GDM1 (cell line): ENCODE measurements around the gene BROX.
"Not testable (repeated sequence)": the region's sequence is repeated elsewhere in the genome, so short reads cannot be mapped to it uniquely, and the experiment has no call there.

Source experiments
- DNase-seq: peaks from one replicate; lab custom pipeline; 2025; lab: John Stamatoyannopoulos, UW

BROX gene

DNA sequence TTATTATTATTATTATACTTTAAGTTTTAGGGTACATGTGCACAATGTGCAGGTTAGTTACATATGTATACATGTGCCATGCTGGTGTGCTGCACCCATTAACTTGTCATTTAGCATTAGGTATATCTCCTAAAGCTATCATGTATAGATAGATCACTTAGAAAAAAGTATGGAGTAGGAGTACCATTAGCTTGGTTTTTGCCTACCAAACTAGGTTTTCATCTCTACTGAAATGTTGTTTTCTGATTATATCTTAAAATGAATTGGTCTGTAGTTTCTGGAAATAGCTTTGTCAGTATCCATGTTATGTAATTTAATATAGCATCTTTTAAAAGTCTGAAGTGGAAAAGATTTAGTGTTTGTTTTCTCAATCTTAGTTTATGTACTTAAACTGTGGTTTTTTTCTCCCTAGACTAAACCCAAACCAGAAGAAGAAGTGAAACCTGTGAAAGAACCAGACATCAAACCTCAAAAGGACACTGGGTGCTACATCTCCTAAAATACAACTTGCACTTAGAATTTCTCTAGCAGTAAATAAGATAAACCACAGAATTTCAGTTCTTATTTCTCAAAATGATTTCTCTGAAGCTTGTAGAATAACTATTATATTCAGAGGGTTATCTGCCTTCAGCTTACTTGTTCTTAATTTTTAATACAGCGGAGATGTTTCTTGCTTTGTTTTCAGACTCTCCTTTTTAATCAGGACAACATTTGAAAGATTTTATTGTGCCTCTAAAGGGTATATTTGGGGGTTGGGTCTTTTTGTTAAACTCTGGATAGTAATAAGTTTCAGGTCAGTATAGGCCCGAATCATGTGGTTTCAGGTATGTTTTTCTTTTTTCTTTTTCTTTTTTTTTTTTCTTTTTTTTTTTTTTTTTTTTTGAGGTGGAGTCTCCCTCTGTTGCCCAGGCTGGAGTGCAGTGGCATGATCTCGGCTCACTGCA, 20.1 kb downstream of the BROX start:
- no peak for DNase-seq

DNA sequence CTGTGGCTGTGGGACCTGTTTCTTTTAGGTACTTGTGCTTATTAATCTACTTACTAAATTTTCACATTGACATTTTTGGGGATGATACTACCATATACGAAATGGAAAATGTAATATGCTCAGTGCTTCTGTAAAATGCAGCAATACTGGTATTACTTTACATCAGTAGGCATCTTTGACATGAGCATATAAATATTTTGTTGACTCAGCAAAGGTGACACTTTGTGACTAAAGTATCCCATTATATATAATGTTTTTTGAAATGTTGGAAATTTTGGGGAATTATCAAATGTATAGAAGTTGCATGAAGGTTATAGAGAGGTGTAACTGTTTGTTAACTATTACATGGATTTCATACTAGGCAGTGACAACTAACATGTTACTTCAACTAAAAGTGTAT, 22.4 kb downstream of the BROX start:
- DNase-seq: no peak

DNA sequence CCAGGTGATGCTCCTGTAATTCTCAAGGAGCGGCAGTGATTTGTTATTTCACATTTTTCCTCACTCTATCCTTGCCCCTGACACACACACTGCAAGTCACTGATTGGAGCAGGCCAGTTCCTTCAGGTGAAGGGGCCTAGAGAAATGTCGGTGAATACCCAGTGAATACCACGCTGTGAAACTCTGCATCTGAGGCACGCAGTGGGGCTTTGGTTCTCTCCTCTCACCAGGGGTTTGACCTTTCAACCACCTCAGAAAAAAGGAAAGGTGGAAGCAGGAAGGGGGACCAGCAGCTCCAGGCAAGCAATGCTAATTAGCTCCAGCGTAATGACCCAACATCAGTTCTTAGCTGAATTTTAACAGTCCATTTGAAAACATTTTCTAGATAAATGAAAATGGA, 24.1 kb downstream of the BROX start:
- DNase-seq: no peak

DNA sequence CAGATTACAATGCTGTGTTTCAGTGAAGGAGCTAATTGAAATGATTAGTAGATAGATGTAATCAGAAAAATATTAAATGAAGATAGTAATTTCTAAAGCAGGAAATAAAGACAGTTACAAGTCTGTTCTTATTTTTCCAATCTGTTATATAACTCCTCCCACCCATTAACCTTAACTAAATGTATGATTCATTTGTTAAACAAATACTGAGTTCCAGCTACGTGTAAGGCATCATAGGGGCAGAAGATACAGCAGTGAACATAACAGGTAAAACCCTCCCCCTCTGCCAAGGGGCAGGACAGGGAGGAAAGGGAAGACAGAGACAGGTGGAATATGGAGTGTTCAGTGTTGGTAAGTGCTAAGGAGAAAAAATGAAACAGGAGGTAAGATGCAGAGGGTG, 24.6 kb downstream of the BROX start, which contains the start of gene FAM177B:
Gene FAM177B (plus strand): TSS at position 231 of the 400 bp plus-strand sequence. CDS start 9,344 bp downstream, outside the sequence.
- no peak for DNase-seq

DNA sequence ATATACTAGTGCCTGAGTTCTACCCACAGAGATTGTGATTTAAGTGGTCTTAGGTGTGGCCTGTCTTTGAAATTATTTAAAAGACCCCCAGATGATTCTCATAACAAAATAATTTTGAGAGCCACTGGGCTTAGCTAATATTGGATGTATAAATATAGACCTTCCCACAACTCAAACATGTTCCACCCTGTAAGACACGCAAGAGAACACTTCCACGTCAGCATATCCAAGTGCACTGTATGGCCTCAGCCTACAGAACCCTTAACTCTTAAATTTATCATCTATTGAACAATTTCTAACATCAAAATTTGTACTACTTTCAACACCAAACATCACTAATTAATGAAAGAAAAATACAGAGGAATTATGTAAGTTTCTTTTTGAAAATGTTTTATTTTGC, 27.1 kb downstream of the BROX start:
- DNase-seq: no peak

DNA sequence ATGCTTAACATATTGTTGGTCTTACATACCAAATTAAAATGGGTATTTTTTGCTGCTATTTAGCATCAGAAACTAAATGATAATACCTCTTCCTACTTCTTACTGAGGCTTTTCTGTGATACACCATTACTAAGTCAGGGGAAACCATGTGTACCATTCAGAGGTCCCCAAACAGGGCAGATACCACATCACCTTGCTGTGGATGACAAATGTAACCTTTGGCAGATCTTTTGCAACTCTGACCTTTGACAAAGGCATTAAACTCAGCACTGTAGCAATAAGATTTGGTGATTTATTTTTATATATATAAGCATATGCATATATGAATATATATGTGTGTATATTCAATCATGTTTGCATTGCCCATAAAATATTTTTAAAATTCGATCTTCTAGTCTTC, 27.6 kb downstream of the BROX start:
- no peak for DNase-seq

DNA sequence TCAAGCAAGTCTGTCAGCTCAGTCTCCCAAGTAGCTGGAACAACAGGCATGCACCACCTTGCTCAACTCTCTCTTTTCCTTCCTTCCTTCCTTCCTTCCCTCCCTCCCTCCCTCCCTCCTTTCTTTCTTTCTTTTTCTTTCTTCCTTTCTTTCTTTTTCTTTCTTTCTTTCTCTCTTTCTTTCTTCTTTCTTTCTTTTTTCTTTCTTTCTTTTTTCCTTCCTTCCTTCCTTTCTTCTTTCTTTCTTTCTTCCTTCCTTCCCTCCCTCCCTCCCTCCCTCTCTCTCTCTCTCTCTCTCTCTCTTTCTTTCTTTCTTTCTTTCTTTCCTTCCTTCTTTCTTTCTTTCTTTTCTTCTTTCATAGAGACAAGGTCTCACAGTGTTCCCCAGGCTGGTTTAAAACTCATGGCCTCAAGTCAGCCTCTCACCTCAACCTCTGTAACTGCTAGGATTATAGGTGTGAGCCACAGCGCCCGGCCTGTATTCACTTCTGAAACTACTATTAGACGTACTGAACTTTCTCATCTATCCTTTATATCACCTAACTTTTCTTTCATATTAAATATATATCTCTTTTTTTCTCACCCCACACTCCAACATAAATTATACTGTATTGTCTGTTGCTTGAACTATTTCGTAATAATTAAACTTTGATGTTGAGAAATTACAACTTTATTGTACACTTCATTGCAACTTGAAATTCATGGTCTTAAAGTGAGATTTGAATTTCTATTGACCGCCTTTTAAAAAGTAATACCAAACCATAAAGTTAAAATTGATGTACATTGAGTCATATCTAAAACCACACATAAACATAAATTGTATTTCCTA, 29.5 kb downstream of the BROX start:
- DNase-seq: not testable (repeated sequence)

DNA sequence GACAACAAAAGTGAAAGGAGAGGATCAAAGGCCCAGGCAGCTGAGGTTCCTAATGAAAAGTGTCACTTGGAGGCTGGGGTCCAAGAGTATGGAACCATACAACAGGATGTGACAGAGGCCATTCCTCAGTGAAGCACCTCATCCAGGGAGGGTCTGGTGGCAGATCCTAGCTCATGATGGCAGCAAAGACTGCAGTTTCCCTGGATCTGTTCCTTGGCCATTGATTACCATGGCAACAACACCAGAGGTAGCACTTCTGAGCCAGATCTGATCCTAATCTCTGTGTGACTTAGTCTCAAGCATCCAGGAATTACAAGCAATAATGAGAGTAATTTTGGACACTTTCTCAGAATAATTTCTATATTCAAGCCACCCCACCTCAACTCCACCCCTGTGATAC, 37.6 kb downstream of the BROX start:
- DNase-seq: no peak

DNA sequence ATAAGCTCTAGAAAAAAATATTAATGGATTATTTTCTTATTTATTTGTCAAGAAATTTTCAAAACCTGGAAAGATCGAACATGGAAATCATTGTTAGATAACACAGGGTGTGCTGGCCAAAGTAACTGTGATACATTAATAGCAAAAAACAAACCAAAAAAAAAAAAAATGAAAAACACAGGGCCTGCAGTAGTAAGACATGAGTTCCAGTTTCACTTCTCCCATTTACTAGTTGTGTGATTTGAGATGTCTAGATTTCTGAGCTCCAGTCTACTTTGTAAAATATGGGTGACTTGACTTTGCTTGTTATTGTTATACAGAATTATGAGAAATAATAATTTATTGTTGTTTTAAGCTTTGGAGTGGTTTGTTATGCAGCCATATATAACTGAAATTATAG, 38.3 kb downstream of the BROX start:
- no peak for DNase-seq

DNA sequence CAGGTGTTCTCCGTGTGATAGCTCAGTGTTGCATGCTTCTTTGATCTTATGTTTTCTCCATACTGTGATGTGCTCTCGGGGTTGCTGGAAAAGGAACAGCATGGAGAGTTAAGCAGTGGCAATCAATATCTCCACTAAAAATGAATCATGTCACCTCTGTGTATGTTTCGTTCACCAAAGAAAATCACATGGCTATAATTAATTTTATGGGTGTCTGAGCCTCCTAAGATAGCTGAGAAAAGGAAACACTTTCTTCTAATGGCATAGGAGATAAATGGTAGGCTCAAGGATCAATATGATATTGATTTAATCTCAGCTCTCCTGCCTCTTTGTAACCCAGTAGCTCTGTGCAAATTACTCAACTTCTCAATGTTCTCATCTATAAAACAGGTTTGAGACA, 38.9 kb downstream of the BROX start:
- no peak for DNase-seq

DNA sequence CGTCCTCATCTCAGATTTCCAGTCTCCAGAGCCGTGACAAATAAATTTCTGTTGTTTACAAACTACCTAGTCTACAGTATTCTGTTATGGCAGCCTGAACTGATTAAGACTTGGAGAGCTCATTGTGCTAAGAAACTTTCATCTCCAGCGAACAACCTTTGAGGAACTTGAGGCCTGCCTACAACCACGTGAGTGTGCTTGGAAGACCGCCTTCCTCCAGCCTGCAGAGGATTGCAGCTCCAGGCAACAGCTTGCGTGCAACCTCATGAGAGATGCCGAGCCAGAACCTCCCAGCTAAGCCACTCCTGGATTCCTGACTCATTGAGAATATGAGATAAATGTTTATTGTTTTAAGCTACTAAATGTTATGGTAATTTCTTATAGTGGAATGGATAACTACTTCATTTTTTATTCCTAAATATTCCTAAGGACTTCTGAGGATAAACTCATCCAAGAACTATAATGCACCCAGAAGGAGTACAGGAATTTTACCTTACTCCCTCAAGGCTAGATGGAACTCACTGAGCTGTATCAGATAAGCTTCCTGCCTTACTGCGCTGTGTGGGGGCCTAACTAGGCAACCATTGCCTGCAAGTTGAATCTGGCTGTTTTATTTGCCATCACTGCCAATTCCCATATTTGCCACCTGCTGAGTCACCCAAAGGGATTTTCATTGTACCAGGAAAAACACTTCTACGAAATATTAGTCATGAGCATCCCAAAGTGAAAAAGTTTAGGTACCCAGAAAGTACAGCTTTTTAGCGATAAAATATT, 42.2 kb downstream of the BROX start:
- no peak for DNase-seq

DNA sequence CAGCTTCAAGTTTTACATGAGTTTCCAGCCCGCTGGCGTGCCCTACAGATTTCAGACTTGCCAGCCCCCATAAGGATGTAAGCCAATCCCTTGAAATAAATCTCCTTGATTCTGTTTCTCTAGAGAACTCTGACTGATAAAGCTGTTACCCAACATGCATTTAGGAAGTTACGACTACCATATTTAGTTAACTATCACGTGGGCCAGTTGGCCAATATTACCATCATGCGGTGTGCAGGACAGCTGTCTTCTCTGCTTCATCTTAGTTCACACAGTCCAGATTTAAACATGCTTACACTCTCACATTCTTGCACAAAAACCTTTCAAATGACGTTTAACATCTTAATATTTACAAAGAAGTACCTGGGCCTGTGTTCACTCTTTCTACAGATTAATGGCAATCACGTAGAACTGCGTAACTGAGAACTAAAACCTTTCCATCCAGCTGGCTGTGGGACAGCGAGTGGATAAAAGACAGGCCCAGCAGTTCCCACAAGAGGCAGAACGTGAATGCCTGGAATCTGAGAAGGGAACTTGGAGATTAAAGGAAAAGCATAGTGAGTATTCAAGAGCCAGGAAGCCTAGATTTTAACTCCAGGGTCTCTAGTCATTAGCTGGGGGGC, 45.4 kb downstream of the BROX start:
- no peak for DNase-seq

DNA sequence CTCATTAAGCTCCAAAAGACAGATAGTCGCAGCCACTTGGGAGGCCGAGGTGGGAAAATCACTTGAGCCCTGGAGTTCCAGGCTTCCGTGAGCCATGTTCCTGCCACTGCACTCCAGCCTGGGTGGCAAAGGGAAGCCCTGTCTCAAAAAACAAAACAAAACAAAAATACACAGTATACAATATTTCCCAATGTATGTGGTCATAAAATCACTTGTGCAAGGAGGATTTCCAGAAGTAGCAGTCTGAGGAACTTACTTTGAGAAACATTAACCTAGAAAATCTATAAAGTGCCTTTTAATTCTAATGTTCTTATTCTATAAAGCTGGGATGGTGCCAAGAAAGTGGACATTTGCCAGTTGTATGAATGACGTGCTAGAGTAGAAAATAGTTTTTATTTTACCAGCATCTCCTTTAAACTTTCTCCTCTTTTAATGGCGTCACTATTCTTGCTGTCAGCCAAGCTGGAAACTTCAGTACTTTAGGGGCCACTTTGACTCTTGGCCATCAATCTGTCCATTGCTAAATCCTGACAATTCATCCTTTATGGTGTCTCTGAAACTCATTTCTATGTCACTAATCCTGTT, 47.2 kb downstream of the BROX start:
- no peak for DNase-seq

DNA sequence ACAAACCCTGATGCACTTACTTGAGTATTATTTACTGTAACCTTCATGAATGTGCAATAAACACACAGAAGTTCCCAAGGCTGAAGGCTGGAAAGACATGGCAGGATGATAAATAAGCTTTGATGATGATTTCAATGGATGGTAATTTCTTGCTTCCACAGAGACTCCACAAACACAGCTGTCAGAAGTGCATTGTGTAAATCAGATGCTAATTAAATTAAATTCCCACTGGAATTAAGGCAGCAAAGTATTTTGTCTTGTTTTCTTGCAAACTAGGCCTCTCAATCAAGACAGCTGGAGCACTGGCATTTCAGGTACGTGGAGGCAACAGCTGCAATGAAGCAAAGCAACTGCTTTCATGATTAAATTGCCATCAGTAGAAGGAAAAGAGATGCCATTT, 48.7 kb downstream of the BROX start:
- no peak for DNase-seq

DNA sequence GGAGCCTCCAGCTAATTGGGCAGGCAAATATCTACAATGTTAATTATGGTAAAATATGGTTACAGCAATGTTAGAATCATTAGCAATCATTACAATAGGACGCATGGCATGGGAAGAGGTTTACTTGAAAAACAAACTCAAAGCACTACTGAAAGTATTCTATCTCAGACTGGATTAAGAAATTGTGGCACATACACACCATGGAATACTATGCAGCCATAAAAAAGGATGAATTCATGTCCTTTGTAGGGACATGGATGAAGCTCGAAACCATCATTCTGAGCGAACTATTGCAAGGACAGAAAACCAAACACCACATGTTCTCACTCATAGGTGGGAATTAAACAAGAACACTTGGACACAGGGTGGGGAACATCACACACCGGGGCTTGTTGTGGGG, 49.8 kb downstream of the BROX start:
- not testable (repeated sequence) for DNase-seq

DNA sequence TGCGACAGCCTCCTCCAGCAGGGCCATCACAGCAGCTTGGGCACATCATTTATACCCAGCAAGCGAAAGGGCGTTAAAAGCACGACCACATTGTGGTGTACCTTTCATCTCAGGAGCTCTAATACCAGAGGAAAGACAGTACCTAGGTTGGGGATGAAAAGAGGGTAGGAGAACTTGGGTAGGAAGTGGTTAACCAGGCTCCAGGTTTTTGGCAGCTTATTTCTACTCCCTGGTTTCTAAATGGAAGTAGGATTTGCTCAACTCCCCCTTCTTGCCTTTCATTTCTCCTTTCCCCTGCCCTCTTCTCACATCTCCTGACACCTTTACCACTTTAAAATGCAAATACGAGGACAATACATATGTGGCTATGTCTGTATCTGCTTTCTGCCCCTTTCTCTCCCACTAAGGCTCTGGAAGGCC, 54.8 kb downstream of the BROX start:
- DNase-seq: no peak

DNA sequence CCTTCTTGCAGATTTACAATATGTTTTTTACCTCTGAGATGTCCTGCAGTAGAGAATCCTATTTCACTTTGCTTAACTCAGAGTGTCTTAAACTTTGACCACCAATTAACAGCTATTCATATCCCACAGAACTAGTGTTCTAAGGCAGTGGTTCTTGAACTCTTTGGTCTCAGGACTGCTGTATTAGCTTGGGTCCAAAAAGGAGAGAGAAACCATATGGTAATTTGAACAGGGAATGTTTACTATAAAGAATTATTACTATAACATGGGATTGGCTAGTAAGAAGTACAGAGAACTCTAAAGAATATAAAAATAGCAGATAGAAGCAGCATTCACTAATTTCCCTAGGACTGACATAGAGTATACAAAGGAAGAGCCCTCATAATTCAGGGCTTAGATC, 56.2 kb downstream of the BROX start:
- DNase-seq: no peak

DNA sequence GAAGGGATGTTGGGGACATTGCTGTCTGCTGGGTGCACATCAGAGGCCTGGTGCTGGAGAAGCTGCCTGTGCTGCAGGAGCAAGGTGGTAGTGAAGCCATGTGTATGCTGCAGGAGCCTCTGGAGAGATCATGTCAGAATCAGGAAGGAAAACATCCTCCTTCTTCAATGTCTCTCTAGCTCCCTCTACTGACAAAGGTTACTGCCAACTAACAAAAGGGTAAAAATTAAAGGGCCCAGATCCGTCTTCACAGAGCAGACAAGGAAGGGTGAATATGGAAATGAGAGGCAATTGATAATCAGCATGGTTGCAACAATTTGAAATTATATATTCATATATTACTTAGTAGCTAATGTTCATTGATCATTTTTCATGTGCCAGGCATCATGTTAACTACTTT, 56.8 kb downstream of the BROX start:
- peak; percentile 10 for DNase-seq

DNA sequence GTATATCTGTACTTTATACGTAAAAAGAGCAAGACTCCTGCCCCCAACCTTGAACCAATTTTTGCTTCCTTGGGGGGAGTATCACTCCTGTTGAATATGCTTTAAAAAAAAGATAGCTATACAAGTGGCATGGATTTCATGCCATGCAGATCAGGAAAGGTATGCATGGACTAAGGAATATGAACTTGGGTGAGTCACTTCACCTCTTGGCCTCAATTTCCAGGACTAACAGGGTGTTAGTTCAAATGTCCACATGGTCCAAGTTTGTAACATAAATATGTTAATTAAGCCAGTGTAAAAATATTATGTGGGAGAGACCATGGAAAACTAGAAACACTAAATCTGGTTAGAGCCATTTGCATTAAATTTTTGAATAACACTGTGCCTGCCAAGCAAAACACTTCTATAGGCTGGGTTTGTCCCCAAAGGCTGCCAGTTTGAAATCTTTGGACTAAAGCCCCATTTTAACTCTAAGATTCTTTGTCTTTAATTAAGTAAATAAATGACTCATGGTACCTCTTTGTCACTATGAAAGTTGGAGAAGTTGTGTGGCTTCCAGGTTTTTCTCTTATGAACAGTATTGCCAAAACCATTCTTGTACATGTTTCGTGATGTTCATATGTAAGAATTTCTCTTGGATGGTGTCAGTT, 57.7 kb downstream of the BROX start:
- no peak for DNase-seq

DNA sequence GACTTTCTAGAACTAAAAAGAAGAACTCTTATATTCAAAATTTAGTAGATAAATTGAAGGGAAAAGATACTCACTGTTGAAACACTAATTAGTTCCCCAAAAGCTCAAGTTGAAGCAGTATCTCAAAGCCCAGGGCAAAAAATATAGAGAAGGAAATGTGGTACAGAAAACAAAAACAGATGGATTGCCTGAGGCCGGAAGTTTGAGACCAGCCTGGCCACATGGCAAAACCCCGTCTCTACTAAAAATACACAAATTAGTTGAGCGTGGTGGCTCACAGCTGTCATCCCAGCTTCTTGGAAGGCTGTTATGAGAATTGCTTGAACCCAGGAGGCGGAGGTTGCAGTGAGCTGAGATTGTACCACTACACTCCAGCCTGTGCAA, 60.6 kb downstream of the BROX start:
- peak; percentile 78 for DNase-seq

DNA sequence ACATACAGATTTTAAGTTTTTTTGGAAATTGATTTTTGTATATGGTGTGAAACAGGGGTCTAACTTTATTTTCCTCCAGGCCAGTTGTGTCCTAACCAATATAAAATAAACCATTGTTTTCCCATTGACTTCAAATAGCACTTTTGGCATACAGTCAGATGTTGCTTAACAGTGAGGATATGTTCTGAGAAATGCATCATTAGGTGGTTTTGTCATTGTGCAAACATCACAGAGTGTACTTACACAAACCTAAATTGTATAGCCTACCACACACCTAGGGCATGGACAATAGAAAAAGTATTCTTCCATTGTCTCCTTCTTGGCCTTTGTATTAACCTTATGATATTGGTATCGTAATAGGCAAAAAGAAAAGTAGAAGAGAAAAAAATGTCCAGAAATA, 65.1 kb downstream of the BROX start:
- no peak for DNase-seq
